GM23248 (cell line): ENCODE results near the gene SNX32. TPM values are rescaled to one million over a fixed set of nuclear protein-coding genes. Genes with fewer than 3 reads are reported as not detected.
A peak's percentile ranks its signal among the peaks of the same experiment; 100 is the strongest.

Experiments
- DNase-seq: peaks from one replicate; pipeline ENCODE4 v3.0.0-alpha.2; 2015
- H2AFZ ChIP-seq: fragments of 200-600 bp; sonication (generic); 2 replicates; pipeline ENCODE4 v1.6.1; 2016; ENCODE audit warnings: antibody characterized with exemption
- H3F3A ChIP-seq: fragments of 200-600 bp; sonication (generic); 2 replicates; pipeline ENCODE4 v1.6.1; 2016; ENCODE audit warnings: mild to moderate bottlenecking, antibody characterized with exemption, mixed run types; ENCODE audit not compliant: insufficient read depth
- H3K27ac ChIP-seq: fragments of 200-600 bp; sonication (generic); 2 replicates; pipeline ENCODE4 v1.5.1; 2016; ENCODE audit warnings: mild to moderate bottlenecking
- H3K27me3 ChIP-seq: fragments of 200-600 bp; sonication (generic); replicated peaks from 2 replicates; pipeline ENCODE4 v1.6.1; 2016; ENCODE audit warnings: mild to moderate bottlenecking; ENCODE audit not compliant: insufficient read depth
- H3K36me3 ChIP-seq: fragments of 200-600 bp; sonication (generic); 2 replicates; pipeline ENCODE4 v1.6.1; 2016; ENCODE audit warnings: low read depth, mild to moderate bottlenecking
- H3K4me1 ChIP-seq: fragments of 200-600 bp; sonication (generic); 2 replicates; pipeline ENCODE4 v1.6.1; 2016; ENCODE audit warnings: mild to moderate bottlenecking; ENCODE audit not compliant: insufficient read depth
- H3K4me2 ChIP-seq: fragments of 200-600 bp; sonication (generic); one replicate; pipeline ENCODE4 v1.6.1; 2016; ENCODE audit warnings: mild to moderate bottlenecking; ENCODE audit not compliant: unreplicated experiment
- H3K4me3 ChIP-seq: fragments of 200-600 bp; sonication (generic); 2 replicates; pipeline ENCODE4 v1.5.1; 2016; ENCODE audit warnings: mild to moderate bottlenecking
- H3K79me2 ChIP-seq: fragments of 200-600 bp; sonication (generic); 2 replicates; pipeline ENCODE4 v1.6.1; 2016; ENCODE audit warnings: mild to moderate bottlenecking; ENCODE audit not compliant: insufficient read depth
- H3K9ac ChIP-seq: fragments of 200-600 bp; sonication (generic); 2 replicates; pipeline ENCODE4 v1.6.1; 2016; ENCODE audit warnings: mild to moderate bottlenecking
- H3K9me2 ChIP-seq: fragments of 200-600 bp; sonication (generic); 2 replicates; pipeline ENCODE4 v1.6.1; 2016; ENCODE audit warnings: mixed run types, mild to moderate bottlenecking, moderate library complexity; ENCODE audit not compliant: insufficient read depth
- H3K9me3 ChIP-seq: fragments of 200-600 bp; sonication (generic); one replicate; pipeline ENCODE4 v1.6.1; 2017; ENCODE audit warnings: low read depth
- H4K20me1 ChIP-seq: fragments of 200-600 bp; sonication (generic); 2 replicates; pipeline ENCODE4 v1.6.0; 2016; ENCODE audit not compliant: insufficient read depth
- EZH2 ChIP-seq: fragments of 200-600 bp; sonication (generic); IDR thresholded peaks from 2 replicates; pipeline ENCODE4 v1.6.1; 2018; ENCODE audit warnings: antibody characterized with exemption, mild to moderate bottlenecking; ENCODE audit not compliant: insufficient read depth, poor library complexity, severe bottlenecking
- EZH2phosphoT487 ChIP-seq: fragments of 200-600 bp; sonication (generic); IDR thresholded peaks from 2 replicates; pipeline ENCODE4 v1.6.1; 2018; ENCODE audit warnings: antibody characterized with exemption, moderate library complexity, mild to moderate bottlenecking, low read depth; ENCODE audit not compliant: insufficient read depth
- WGBS, 2 experiments: methylation state at CpG; one replicate each; pipeline ENCODE4 v1.1.6; 2015 to 2017; ENCODE audit warnings: low lambda C conversion rate in 2 of 2, low coverage in 1 of 2; ENCODE audit errors: missing lambda C conversion rate in 2 of 2; 5-methylcytosine and 5-hydroxymethylcytosine counted together
- in situ Hi-C: fragments of 300-500 bp; cut with MboI; formaldehyde crosslinking; loops from 2 replicates; pipeline ENCODE4 v1.15.0; 2020
- polyA plus RNA-seq: library from polyadenylated mRNA; unstranded; fragments of >200 nt; fragmentation: Nextera tagmentation; extraction: Ambion mirVana; gene quantifications from 2 replicates; pipeline ENCODE4 v1.2.1, GENCODE V29; 2016
- total RNA-seq: library from RNA; depleted of rRNA; stranded (reverse); fragments of >200 nt; shearing (Covaris generic); gene quantifications from 2 replicates; pipeline ENCODE4 v1.2.3, GENCODE V29; 2014

SNX32 gene
- total and polyA plus RNA-seq, 2 experiments from 2014 or later = 0.51 TPM; not detected in 1

DNA sequence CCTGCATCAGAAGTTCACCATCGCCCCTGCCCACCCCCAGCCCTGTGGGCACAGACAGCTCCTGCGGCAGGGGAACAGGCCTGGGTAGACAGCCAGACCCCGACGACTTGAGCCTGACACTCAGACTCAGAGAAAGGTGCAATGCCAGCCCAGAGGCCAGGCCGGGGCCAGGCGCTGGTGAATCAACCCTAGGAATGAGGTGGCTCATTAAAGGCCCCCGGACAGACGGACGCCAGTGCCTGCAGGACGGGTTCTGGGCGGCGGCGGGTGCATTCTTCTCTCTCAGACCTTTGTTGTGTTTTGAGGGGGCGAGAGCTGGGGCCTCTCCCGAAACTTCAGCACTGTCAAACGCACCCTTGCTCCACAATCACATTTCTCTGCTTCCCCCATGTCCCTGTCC lies 41.3 kb upstream of the SNX32 start:
- Histone ChIP-seq H3K4me3 (no peak overlapping the region), H3K36me3 (no peaks in the 10 kb centered on the region), H3K4me1 (no peaks in the 10 kb centered on the region), H3K27me3 (peaks cover 21% of the 10 kb centered on the region), H3K27ac (no peak overlapping the region), H3K9me3 (no peaks in the 10 kb centered on the region), H3K4me2 (no peak overlapping the region), H2AFZ (no peak overlapping the region), H3K79me2 (no peaks in the 10 kb centered on the region), H3F3A (no peaks in the 10 kb centered on the region), H3K9me2 (no peaks in the 10 kb centered on the region), H4K20me1 (no peaks in the 10 kb centered on the region), H3K9ac (no peak overlapping the region)
- 71 to 76% methylated on average over 14 to 16 of the region's 16 CpGs for WGBS, 2 experiments
- TF ChIP-seq EZH2phosphoT487 (no peak), EZH2 (no peak)
- DNase-seq = peak; percentile 43
- in situ Hi-C loops = no loop called here

DNA sequence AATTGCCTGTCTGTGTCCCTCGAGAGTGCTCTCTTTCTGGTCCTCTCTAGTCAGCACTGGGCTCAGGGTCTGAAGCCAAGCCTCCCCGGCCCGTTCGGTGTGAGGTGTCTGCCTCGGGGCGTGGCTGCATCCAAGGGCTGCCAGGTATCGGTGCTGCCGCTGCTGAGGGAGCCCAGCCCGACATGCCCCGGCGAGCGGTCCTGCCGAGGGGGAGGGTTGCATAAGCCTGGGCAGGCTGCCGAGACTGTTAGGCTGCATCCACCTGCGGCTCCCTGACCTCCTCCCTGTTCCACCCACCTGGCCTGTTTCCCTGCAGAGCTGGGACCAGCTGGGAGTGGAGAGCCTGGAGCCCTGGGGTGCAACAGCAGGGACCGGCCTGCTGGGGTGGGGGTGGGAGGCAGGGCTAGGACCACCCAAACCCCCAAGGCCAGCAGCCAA lies 40.6 kb upstream of the SNX32 start:
- H3K36me3 ChIP-seq = no peaks in the 10 kb centered on the region
- TF ChIP-seq EZH2 (no peak), EZH2phosphoT487 (no peak)
- no peaks in the 10 kb centered on the region for H3F3A ChIP-seq
- peaks cover 14% of the 10 kb centered on the region for H3K27me3 ChIP-seq
- H3K9me3 ChIP-seq = no peaks in the 10 kb centered on the region
- H4K20me1 ChIP-seq = no peaks in the 10 kb centered on the region
- WGBS, 2 experiments = 73 to 79% methylated on average over 15 to 16 of the region's 16 CpGs
- H2AFZ ChIP-seq = no peak overlapping the region
- no peak overlapping the region for H3K27ac ChIP-seq
- H3K9ac ChIP-seq = no peak overlapping the region
- H3K9me2 ChIP-seq = no peaks in the 10 kb centered on the region
- H3K4me3 ChIP-seq = no peak overlapping the region
- no peak for DNase-seq
- H3K4me2 ChIP-seq = no peak overlapping the region
- H3K4me1 ChIP-seq = no peaks in the 10 kb centered on the region
- in situ Hi-C loops = no loop called here
- H3K79me2 ChIP-seq = no peaks in the 10 kb centered on the region

DNA sequence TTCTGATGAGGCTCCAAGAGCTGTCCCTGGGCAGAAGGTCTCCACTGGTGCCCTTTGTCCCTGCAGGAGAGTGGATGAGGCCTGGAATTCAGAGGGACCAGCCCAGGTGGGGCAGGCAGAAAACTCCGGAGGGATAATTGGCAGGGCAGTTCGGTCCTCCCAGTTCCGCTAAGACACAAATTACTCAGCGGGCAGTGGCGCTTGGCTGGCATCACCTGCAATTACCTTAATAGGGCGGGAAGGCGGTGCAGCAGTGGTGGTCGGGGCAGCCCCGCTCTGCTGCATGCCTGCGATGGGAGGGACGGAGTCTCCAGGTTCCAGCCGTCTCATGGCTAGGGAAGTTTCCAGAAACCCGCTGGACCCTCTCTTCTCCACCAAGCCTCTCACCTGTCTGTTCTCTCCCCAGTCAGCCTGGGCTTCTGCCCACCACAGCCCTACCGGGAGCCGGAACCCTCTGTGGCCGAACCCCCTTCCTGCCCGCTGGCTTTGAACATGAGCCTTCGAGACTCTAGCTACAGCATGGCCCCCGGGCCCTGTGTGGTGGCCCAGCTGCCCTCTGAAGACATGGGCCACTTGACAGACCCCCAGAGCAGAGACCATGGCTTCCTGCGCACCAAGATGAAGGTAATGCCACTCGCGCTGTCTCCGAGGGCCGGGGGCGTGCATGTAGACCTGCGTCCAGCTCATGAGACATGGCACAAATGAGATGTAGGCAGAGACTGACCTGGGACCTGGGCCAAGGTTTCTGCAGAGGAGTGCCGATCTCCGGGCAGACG lies 40.0 kb upstream of the SNX32 start:
- TF ChIP-seq EZH2phosphoT487 (no peak), EZH2 (no peak)
- no peak overlapping the region for H2AFZ ChIP-seq
- no peak overlapping the region for H3K4me3 ChIP-seq
- H3F3A ChIP-seq = no peaks in the 10 kb centered on the region
- no peaks in the 10 kb centered on the region for H3K9me3 ChIP-seq
- no peak for DNase-seq
- H3K36me3 ChIP-seq = no peaks in the 10 kb centered on the region
- H3K9ac ChIP-seq = no peak overlapping the region
- WGBS, 2 experiments = 85 to 89% methylated on average over 27 to 29 of the region's 29 CpGs
- no peak overlapping the region for H3K27ac ChIP-seq
- no peaks in the 10 kb centered on the region for H3K79me2 ChIP-seq
- peaks cover 10% of the 10 kb centered on the region; the same call in 1 of the 2 replicates for H3K27me3 ChIP-seq
- H3K4me1 ChIP-seq = no peaks in the 10 kb centered on the region
- no peak overlapping the region for H3K4me2 ChIP-seq
- no peaks in the 10 kb centered on the region for H4K20me1 ChIP-seq
- H3K9me2 ChIP-seq = no peaks in the 10 kb centered on the region
- in situ Hi-C loops = no loop called here

DNA sequence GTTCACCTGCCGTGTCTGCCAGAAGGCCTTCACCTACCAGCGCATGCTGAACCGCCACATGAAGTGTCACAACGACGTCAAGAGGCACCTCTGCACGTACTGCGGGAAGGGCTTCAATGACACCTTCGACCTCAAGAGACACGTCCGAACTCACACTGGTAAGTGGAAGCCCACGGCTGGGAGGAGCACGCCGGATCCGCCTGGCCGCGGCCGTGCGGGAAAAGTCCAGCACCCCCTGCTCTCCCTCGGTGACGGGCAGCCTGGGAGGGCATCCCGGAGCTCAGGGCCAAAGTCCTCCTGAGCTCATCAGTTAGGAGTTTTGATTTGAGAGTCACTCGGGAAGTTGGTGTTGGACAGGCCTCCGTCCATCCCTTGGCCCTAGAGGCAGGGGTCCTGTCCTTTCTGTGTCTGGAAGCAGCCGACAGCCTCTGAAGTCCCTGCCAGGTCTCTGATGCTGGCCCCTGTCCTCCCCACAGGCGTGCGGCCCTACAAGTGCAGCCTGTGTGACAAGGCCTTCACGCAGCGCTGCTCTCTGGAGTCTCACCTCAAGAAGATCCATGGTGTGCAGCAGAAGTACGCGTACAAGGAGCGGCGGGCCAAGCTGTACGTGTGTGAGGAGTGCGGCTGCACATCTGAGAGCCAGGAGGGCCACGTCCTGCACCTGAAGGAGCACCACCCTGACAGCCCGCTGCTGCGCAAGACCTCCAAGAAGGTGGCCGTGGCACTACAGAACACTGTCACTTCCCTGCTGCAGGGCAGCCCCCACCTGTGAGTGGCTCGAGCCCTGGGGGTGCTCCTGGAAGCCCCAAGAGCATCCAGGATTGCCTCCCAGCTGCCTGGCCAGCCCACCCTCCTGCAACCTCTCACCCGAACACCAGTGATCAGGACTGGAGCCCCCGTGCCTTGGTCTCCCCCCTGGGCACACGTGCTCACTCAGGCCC lies 38.9 kb upstream of the SNX32 start:
- TF ChIP-seq EZH2 (no peak), EZH2phosphoT487 (no peak)
- Histone ChIP-seq H3K4me3 (no peak overlapping the region), H3K9me3 (no peaks in the 10 kb centered on the region), H3K4me2 (no peak overlapping the region), H3K27ac (no peak overlapping the region), H3K36me3 (no peaks in the 10 kb centered on the region), H3K9me2 (no peaks in the 10 kb centered on the region), H3F3A (no peaks in the 10 kb centered on the region), H4K20me1 (no peaks in the 10 kb centered on the region), H3K4me1 (no peaks in the 10 kb centered on the region), H2AFZ (no peak overlapping the region), H3K9ac (no peak overlapping the region), H3K79me2 (no peaks in the 10 kb centered on the region), H3K27me3 (peaks cover 15% of the 10 kb centered on the region; the same call in 1 of the 2 replicates)
- DNase-seq = no peak
- WGBS, 2 experiments = 83 to 88% methylated on average over 42 of the region's 42 CpGs
- in situ Hi-C loops = no loop called here
